Common myeloid progenitor, CD34-positive (primary cell): ENCODE data around the gene GFOD2.
A peak's percentile ranks its signal among the peaks of the same experiment; 100 is the strongest.

Experiments
- CTCF ChIA-PET: fragments of 350-600 bp; sonication (Branson Sonifier 250); formaldehyde crosslinking; loops from one replicate; lab custom pipeline; 2021; ENCODE audit warnings: antibody characterized with exemption; lab: Charles Lee
- POLR2A ChIA-PET: fragments of 350-600 bp; sonication (Branson Sonifier 250); formaldehyde crosslinking; loops from one replicate; lab custom pipeline; 2021; ENCODE audit warnings: antibody characterized with exemption; lab: Charles Lee
- DNase-seq, 3 donors: peaks; one replicate each; pipeline versions ENCODE4 v3.0.0 to v3.0.0-alpha.2; 2013
- H3K27ac ChIP-seq, 2 experiments: 1 replicate in 1 of 2; 2 replicates in 1 of 2; pipeline ENCODE4 v1.7.0; 2013; ENCODE audit warnings: inconsistent platforms in 2 of 2, low read length in 2 of 2, mild to moderate bottlenecking in 2 of 2, low read depth in 1 of 2, moderate library complexity in 1 of 2; ENCODE audit not compliant: severe bottlenecking in 2 of 2, insufficient read depth in 1 of 2, poor library complexity in 1 of 2
- H3K27me3 ChIP-seq, 5 experiments: replicated peaks in 2 of 5; 1 replicate in 3 of 5; 2 replicates in 2 of 5; pipeline versions ENCODE4 v1.6.1 to v1.7.0; 2013; ENCODE audit warnings: low read length in 4 of 5, mild to moderate bottlenecking in 2 of 5, moderate library complexity in 2 of 5, inconsistent platforms in 1 of 5; ENCODE audit not compliant: insufficient read depth in 5 of 5, control insufficient read depth in 4 of 5
- H3K36me3 ChIP-seq, 4 experiments: 1 replicate in 2 of 4; 2 replicates in 2 of 4; pipeline versions ENCODE4 v1.6.1 to v1.7.0; 2013; ENCODE audit warnings: low read length in 3 of 4, control low read depth in 1 of 4, mild to moderate bottlenecking in 1 of 4; ENCODE audit not compliant: control insufficient read depth in 4 of 4, insufficient read depth in 4 of 4
- H3K4me1 ChIP-seq, 4 experiments: 1 replicate in 3 of 4; 2 replicates in 1 of 4; pipeline versions ENCODE4 v1.6.1 to v1.7.1; 2013; ENCODE audit warnings: low read length in 3 of 4, mild to moderate bottlenecking in 3 of 4, control low read depth in 1 of 4, inconsistent platforms in 1 of 4, moderate library complexity in 1 of 4; ENCODE audit not compliant: control insufficient read depth in 4 of 4, insufficient read depth in 4 of 4; ENCODE audit errors: control extremely low read depth in 1 of 4
- H3K4me3 ChIP-seq, 7 experiments: 1 replicate in 4 of 7; 2 replicates in 3 of 7; pipeline versions ENCODE4 v1.5.1 to v1.7.0; 2013; ENCODE audit warnings: mild to moderate bottlenecking in 7 of 7, low read length in 6 of 7, moderate library complexity in 6 of 7, inconsistent platforms in 2 of 7, low read depth in 2 of 7, control low read depth in 1 of 7; ENCODE audit not compliant: insufficient read depth in 4 of 7, control insufficient read depth in 1 of 7; ENCODE audit errors: extremely low read depth in 1 of 7
- H3K9me3 ChIP-seq, 5 experiments: 1 replicate in 4 of 5; 2 replicates in 1 of 5; pipeline versions ENCODE4 v1.6.1 to v1.7.1; 2013; ENCODE audit warnings: low read length in 4 of 5, mild to moderate bottlenecking in 2 of 5, inconsistent platforms in 1 of 5, low read depth in 1 of 5, moderate library complexity in 1 of 5; ENCODE audit not compliant: control insufficient read depth in 4 of 5, insufficient read depth in 2 of 5; ENCODE audit errors: control extremely low read depth in 1 of 5
- WGBS: methylation state at CpG from one replicate; pipeline ENCODE4 v1.1.5; 2013; ENCODE audit not compliant: insufficient coverage; 5-methylcytosine and 5-hydroxymethylcytosine counted together

GFOD2 gene

DNA sequence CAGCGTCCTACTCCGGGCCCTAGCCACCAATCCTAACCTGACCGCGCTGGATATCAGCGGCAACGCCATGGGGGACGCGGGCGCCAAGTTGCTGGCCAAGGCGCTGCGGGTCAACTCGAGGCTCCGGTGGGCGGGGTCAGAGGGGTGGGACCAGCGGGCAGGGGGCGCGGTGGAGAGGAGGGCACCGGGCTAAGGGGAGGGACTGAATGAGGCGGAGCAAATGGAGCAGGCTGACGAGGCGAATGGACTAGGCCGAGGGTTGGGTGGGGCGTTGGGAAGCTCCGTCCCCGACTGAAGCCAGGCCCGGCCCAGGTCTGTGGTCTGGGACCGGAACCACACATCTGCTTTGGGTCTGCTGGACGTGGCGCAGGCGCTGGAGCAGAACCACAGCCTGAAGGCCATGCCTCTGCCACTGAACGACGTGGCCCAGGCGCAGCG lies 69.6 kb downstream of the GFOD2 start:
- no peak overlapping the region for H3K27ac ChIP-seq
- no peaks in the 10 kb centered on the region for H3K9me3 ChIP-seq
- no peaks in the 10 kb centered on the region for H3K27me3 ChIP-seq
- peaks cover 0 to 16% (median 13%) of the 10 kb centered on the region in 4 experiments for H3K4me1 ChIP-seq
- CTCF ChIA-PET: interaction anchor here (0.8 to 12.2 kb wide), 3 partner anchors 10 to 130 kb away, joined by 4 to 113 read pairs (median 10); partner anchors contain the start of gene ACD
- DNase-seq: no peak
- POLR2A ChIA-PET: no interaction called here
- 97% methylated on average over 29 of the region's 34 CpGs for WGBS
- H3K36me3 ChIP-seq: peaks cover 6 to 67% (median 51%) of the 10 kb centered on the region in 4 experiments
- no peak overlapping the region for H3K4me3 ChIP-seq

DNA sequence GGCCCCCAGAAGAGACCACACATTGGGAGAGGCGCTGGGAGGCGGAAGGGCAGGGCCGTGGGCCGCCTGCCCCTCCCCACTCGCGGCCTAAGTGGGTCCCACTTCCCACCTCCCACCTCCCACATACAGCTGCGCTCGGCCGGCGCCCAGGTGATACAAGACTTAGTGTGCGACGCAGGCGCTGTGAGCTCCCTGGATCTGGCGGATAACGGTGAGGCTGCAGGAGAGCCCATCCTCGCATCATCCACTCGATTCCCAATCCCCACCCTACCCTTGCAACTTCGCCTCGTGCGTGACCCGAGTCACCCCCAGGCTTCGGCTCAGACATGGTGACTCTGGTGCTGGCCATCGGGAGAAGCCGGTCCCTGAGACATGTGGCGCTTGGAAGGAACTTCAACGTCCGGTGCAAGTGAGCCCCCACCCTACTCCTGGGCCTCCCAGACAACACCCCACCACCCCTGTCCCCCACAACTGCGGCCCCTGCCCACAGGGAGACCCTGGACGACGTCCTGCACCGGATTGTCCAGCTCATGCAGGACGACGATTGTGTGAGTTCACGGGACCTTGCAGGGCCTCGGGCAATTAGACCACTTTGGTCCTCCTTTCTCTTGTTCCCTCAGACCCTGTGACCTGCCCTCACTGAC lies 70.2 kb downstream of the GFOD2 start:
- POLR2A ChIA-PET: no interaction called here
- WGBS: 98% methylated on average over 35 of the region's 35 CpGs
- no peak overlapping the region for H3K27ac ChIP-seq
- H3K36me3 ChIP-seq: peaks cover 6 to 61% (median 47%) of the 10 kb centered on the region in 4 experiments
- H3K27me3 ChIP-seq: no peaks in the 10 kb centered on the region
- no peaks in the 10 kb centered on the region for H3K9me3 ChIP-seq
- H3K4me3 ChIP-seq: no peak overlapping the region
- CTCF ChIA-PET: interaction anchor here (5.4 to 12.2 kb wide), 4 partner anchors 10 to 129 kb away, joined by 46 to 113 read pairs (median 72); partner anchors contain the start of genes ACD, C16orf86, ENKD1 and PARD6A
- peaks cover 0 to 22% (median 19%) of the 10 kb centered on the region in 4 experiments for H3K4me1 ChIP-seq
- no peak for DNase-seq

GRCh38 chr16:67648088-67648763 lies 70.9 kb downstream of the GFOD2 start:
- ChIA-PET CTCF (interaction anchor here (1.4 to 12.2 kb wide), 5 partner anchors 11 to 128 kb away, joined by 5 to 113 read pairs (median 70); partner anchors contain the start of genes ACD, C16orf86, ENKD1 and PARD6A), POLR2A (interaction anchor here (0.6 kb wide), 1 partner anchor 172 kb away, joined by 4 read pairs; no protein-coding TSS in a partner anchor)
- Histone ChIP-seq H3K36me3 (peaks cover 6 to 60% (median 47%) of the 10 kb centered on the region in 4 experiments), H3K4me3 (no peak overlapping the region), H3K4me1 (peaks cover 0 to 22% (median 19%) of the 10 kb centered on the region in 4 experiments), H3K27ac (no peak overlapping the region), H3K9me3 (no peaks in the 10 kb centered on the region), H3K27me3 (no peaks in the 10 kb centered on the region)
- DNase-seq: no peak
- WGBS: 95% methylated on average over 54 of the region's 65 CpGs

DNA sequence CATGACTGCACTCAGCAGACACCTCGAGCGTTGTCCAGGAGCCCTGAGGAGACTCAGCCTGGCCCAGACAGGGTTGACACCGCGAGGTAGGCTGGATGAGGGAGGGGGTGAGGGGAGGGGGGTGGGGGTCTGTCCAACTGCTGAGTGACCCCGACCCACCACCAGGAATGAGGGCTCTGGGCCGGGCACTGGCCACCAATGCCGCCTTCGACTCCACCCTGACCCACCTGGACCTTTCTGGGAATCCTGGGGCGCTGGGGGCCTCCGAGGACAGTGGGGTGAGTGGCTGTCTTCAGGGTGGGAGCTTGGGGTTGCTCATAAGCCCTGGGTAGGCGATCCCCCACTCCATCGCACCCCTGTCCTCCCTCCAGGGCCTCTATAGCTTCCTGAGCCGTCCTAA lies 71.4 kb downstream of the GFOD2 start:
- Histone ChIP-seq H3K36me3 (peaks cover 6 to 60% (median 47%) of the 10 kb centered on the region in 4 experiments), H3K4me1 (peaks cover 0 to 22% (median 19%) of the 10 kb centered on the region in 4 experiments), H3K4me3 (no peak overlapping the region), H3K27me3 (no peaks in the 10 kb centered on the region), H3K9me3 (no peaks in the 10 kb centered on the region), H3K27ac (no peak overlapping the region)
- DNase-seq: no peak
- WGBS: 94% methylated on average over 9 of the region's 13 CpGs
- ChIA-PET CTCF (interaction anchor here (1.4 to 12.2 kb wide), 6 partner anchors 12 to 128 kb away, joined by 5 to 113 read pairs (median 62); partner anchors contain the start of genes ACD, C16orf86, CTCF and ENKD1), POLR2A (interaction anchor here (0.6 kb wide), 2 partner anchors 101 to 171 kb away, joined by 3 to 4 read pairs; no protein-coding TSS in a partner anchor)

- H3K27ac ChIP-seq: peak overlapping the region in 1 of 2 experiments; percentile 5
- POLR2A ChIA-PET: interaction anchor here (0.6 kb wide), 2 partner anchors 100 to 171 kb away, joined by 3 to 4 read pairs; no protein-coding TSS in a partner anchor
- no peaks in the 10 kb centered on the region for H3K9me3 ChIP-seq
- peaks cover 6 to 56% (median 46%) of the 10 kb centered on the region in 4 experiments for H3K36me3 ChIP-seq
- DNase-seq: no peak
- H3K4me3 ChIP-seq: no peak overlapping the region
- WGBS: 97% methylated on average over 14 of the region's 15 CpGs
- H3K4me1 ChIP-seq: peaks cover 0 to 22% (median 19%) of the 10 kb centered on the region in 4 experiments
- no peaks in the 10 kb centered on the region for H3K27me3 ChIP-seq
- CTCF ChIA-PET: interaction anchor here (1.4 to 12.2 kb wide), 7 partner anchors 12 to 127 kb away, joined by 5 to 113 read pairs (median 55); partner anchors contain the start of genes ACD, C16orf86, CTCF and ENKD1
These were observed 71.9 kb downstream of the GFOD2 start for GRCh38 chr16:67647111-67647651.

DNA sequence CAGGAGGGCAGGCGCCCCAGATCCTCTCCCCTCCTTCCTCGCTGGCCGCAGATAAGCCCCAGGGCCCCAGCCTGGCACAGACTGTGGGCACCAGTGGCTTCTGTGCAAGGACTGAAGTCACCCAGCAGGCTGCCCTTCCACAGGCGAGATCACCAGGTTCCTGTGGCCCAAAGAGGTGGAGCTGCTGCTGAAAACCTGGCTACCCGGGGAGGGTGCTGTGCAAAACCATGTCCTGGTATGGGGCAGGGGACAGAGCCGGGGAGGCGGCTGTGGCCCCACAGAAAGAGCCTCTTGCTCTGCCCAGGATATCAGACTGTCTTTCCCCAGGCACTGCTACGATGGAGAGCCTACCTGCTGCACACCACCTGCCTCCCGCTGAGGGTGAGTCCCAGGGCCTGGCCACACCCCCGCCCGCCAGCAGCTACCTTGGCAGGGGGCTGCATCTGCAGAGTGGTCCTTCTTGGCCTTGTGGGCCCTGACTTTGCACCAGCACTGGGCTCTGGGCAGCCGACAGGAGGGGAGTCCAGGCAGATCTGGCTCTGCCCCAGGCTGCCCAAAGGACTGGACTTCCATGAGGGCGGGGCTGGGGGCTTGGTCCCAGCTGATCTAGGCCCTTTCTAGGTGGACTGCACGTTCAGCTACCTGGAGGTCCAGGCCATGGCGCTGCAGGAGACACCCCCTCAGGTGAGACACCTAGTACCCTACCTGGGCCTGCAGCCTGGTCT lies 73.6 kb downstream of the GFOD2 start:
- WGBS: 61% methylated on average over 15 of the region's 15 CpGs
- peak in 2 of 3 donors; percentile 45 to 65 for DNase-seq
- Histone ChIP-seq H3K27ac (peak overlapping the region; percentile 54 to 81), H3K9me3 (no peaks in the 10 kb centered on the region), H3K36me3 (peaks cover 6 to 40% (median 31%) of the 10 kb centered on the region in 4 experiments), H3K4me1 (peaks cover 0 to 22% (median 19%) of the 10 kb centered on the region in 4 experiments), H3K4me3 (peak overlapping the region; percentile 38 to 80 (median 61)), H3K27me3 (no peaks in the 10 kb centered on the region)
- ChIA-PET POLR2A (interaction anchor here (0.7 to 3.1 kb wide), 7 partner anchors 12 to 108 kb away, joined by 3 to 13 read pairs (median 3); partner anchors contain the start of gene ACD), CTCF (interaction anchor here (0.7 to 12.2 kb wide), 23 partner anchors 13 to 164 kb away, joined by 3 to 113 read pairs (median 8); partner anchors contain the start of genes ACD, ATP6V0D1, C16orf86 and CTCF)
